Mononuclear cell (primary cell): Measurements from ENCODE around the gene PREPL. TPM values are rescaled to one million over a fixed set of nuclear protein-coding genes. Genes with fewer than 3 reads are reported as not detected.

Source experiments
- total RNA-seq: library from RNA; depleted of rRNA; stranded (reverse); fragments of >200 nt; gene quantifications from one replicate; pipeline ENCODE4 v1.2.3, GENCODE V29; 2012

The PREPL gene
- total RNA-seq, 1 donor, result 19.4 TPM

Other genes starting within 250 kb of the PREPL start
- gene PPM1B, start 192.6 kb downstream of the PREPL start, total RNA-seq, result 112 TPM
- gene SLC3A1, start 86.0 kb downstream of the PREPL start, total RNA-seq, result 1.5 TPM
- 13.9 TPM for gene CAMKMT, start 453 bp upstream of the PREPL start, total RNA-seq